Peyer's patch (tissue), 4 donors: ENCODE measurements around the gene SPOCK3. TPM values are rescaled to one million over a fixed set of nuclear protein-coding genes. Genes with fewer than 3 reads are reported as not detected.
"Not testable (repeated sequence)": the region's sequence is repeated elsewhere in the genome, so short reads cannot be mapped to it uniquely, and the experiment has no call there.

Experiments
- DNase-seq, 3 donors: peaks; one replicate each; pipeline ENCODE4 v3.0.0-alpha.2; 2017 to 2019
- H3K27ac ChIP-seq, 4 donors: fragments of 200-600 bp; sonication (generic); one replicate each; pipeline ENCODE4 v1.5.1; 2016 to 2019
- H3K27me3 ChIP-seq, 2 donors: fragments of 200-600 bp; sonication (generic); one replicate each; pipeline ENCODE4 v1.5.1; 2019
- H3K36me3 ChIP-seq, 3 donors: fragments of 200-600 bp; sonication (generic); one replicate each; pipeline ENCODE4 v1.5.1; 2016 to 2019
- H3K4me1 ChIP-seq, 4 donors: fragments of 200-600 bp; sonication (generic); one replicate each; pipeline ENCODE4 v1.5.1; 2016 to 2019
- H3K4me3 ChIP-seq, 4 donors: fragments of 200-600 bp; sonication (generic); 1 replicate in 3 of 4; 2 replicates in 1 of 4; pipeline ENCODE4 v1.5.1; 2016 to 2019; ENCODE audit warnings: mild to moderate bottlenecking in 1 of 4
- H3K9me3 ChIP-seq, 4 donors: fragments of 200-600 bp; sonication (generic); one replicate each; pipeline ENCODE4 v1.5.1; 2016 to 2019; ENCODE audit warnings: mild to moderate bottlenecking in 1 of 4
- POLR2A ChIP-seq, 2 donors: fragments of 450-650 bp; IDR thresholded peaks; one replicate each; pipeline ENCODE4 v1.5.1; 2017; ENCODE audit warnings: antibody characterized with exemption in 2 of 2, mild to moderate bottlenecking in 2 of 2, moderate library complexity in 2 of 2
- total RNA-seq, 4 donors: library from RNA; depleted of rRNA; stranded (reverse); fragments of >200 nt; gene quantifications; one replicate each; pipeline ENCODE4 v1.1.0, GENCODE V29; 2016
- TF ChIP-seq, protein P1 (sequence below), 6 experiments: fragments of 450-650 bp in 4 of 6; fragments of 200-600 bp in 2 of 6; sonication (generic) in 1 of 6; IDR thresholded peaks; one replicate each; pipeline ENCODE4 v1.5.1; 2017 to 2019; ENCODE audit warnings: antibody characterized with exemption in 6 of 6, mild to moderate bottlenecking in 3 of 6, moderate library complexity in 1 of 6

SPOCK3 gene
- total RNA-seq, 4 donors from 2014 or later: 1.7 TPM; not detected in 3

DNA sequence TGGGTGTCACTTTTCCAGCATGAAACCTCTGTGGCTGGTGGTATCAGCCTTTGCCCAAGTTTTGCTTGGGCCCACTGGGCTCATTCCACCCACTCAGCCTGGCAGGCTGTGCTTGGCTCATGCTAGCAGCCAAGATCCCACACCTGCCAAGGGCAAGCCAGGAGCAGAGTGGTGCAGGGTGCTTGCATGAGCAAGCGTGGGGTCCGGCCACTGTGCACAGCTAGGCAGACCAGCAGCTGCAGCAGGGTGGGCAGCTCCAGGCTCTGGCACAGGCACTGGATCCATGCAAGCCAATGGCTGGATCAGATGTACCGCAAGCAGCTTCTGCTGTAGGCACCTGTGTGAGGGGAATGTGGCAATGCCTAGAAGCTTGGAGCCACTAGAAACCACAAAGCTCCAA, 253.9 kb downstream of the SPOCK3 start:
- H3K9me3 ChIP-seq: no peaks in the 10 kb centered on the region
- no peak overlapping the region for H3K4me3 ChIP-seq
- H3K4me1 ChIP-seq: no peaks in the 10 kb centered on the region
- DNase-seq: no peak
- H3K36me3 ChIP-seq: no peaks in the 10 kb centered on the region
- H3K27ac ChIP-seq: no peak overlapping the region
- no peaks in the 10 kb centered on the region for H3K27me3 ChIP-seq
- no peak for TF ChIP-seq POLR2A (IDR thresholded peaks at IDR 0.05)
- TF ChIP-seq, protein P1, sequence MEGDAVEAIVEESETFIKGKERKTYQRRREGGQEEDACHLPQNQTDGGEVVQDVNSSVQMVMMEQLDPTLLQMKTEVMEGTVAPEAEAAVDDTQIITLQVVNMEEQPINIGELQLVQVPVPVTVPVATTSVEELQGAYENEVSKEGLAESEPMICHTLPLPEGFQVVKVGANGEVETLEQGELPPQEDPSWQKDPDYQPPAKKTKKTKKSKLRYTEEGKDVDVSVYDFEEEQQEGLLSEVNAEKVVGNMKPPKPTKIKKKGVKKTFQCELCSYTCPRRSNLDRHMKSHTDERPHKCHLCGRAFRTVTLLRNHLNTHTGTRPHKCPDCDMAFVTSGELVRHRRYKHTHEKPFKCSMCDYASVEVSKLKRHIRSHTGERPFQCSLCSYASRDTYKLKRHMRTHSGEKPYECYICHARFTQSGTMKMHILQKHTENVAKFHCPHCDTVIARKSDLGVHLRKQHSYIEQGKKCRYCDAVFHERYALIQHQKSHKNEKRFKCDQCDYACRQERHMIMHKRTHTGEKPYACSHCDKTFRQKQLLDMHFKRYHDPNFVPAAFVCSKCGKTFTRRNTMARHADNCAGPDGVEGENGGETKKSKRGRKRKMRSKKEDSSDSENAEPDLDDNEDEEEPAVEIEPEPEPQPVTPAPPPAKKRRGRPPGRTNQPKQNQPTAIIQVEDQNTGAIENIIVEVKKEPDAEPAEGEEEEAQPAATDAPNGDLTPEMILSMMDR (IDR thresholded peaks at IDR 0.05): no peak

DNA sequence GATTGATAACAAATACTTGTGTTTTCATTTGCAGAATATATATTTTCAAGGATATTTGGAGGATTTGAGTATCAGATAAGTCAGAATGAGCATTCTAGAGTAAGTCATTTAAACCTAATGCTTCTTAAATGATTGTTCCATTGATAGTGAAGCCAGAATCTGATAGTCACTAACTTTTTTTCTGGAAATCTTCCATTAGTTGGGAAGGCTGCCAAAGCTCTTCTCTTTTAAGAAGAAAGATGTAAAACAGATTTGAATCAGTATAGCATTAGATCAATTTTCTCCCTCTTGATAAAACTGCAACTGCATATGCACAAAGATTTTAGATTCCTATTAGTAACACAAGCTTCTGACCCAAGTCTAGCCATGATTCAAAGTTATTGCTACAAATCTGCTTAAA, 256.7 kb downstream of the SPOCK3 start:
- no peak for TF ChIP-seq POLR2A (IDR thresholded peaks at IDR 0.05)
- TF ChIP-seq, protein P1 (IDR thresholded peaks at IDR 0.05): no peak
- Histone ChIP-seq H3K4me1 (no peaks in the 10 kb centered on the region), H3K27me3 (no peaks in the 10 kb centered on the region), H3K36me3 (no peaks in the 10 kb centered on the region), H3K9me3 (no peaks in the 10 kb centered on the region), H3K27ac (no peak overlapping the region), H3K4me3 (no peak overlapping the region)
- DNase-seq: no peak

DNA sequence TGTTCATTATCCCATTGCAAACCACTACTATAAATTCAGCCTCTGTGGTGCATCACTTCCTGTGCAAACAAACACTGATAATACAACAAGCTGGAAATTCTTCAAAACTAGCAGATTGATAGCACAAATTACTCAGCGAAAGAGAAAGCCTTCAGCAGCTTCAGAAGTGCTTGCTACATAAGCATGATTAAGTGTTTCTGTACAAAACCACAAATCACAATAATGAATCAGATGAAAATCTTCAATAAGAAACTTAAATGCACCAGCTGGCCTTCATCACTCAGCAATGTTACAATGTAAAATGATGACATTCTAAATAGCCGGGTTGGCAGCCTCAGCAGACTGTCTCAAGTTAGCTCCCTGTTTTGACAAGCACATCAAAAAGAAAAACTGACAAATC, 262.2 kb downstream of the SPOCK3 start:
- Histone ChIP-seq H3K36me3 (no peaks in the 10 kb centered on the region), H3K9me3 (no peaks in the 10 kb centered on the region), H3K27ac (no peak overlapping the region), H3K27me3 (no peaks in the 10 kb centered on the region), H3K4me1 (no peaks in the 10 kb centered on the region), H3K4me3 (no peak overlapping the region)
- TF ChIP-seq, protein P1 (IDR thresholded peaks at IDR 0.05): no peak
- TF ChIP-seq POLR2A (IDR thresholded peaks at IDR 0.05): no peak
- no peak for DNase-seq

DNA sequence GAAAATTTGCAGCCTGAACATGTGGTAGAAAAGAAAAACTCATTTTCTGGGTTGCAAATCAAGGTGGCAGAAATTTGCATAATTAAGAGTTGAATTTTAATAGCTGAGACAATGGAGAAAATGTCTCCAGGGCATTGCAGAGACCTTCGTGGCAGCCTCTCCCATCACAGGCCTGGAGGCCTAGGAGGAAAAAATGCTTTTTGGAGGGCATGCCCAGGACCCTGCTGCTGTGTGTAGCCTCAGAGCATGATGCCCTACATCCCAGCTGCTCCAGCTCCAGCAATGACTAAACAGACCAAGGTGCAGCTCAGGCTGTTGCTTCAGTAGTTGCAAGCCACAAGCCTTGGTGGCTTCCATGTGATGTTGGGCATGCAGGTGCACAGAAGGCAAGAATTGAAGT, 266.1 kb downstream of the SPOCK3 start:
- not testable (repeated sequence) for DNase-seq, H3K9me3 ChIP-seq, H3K4me3 ChIP-seq, H3K4me1 ChIP-seq, H3K27me3 ChIP-seq, H3K36me3 ChIP-seq, H3K27ac ChIP-seq

DNA sequence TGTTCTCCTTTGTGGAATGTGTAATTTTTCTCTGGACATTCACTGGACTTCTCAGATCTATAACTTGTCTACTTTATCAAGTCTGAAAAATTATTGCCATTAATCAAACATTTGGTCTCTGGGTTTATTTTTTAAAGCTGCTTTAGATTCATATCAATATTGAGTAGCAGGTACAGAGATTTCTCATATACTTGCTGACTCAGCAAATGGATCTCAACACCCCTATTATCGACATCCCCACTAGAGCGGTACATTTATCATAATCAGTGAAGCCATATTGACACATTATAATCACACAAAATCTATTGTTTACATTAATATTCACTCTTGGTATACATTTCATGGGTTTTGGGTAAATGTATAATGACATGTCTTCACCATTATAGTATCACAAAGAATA, 268.7 kb downstream of the SPOCK3 start:
- no peak for TF ChIP-seq POLR2A (IDR thresholded peaks at IDR 0.05)
- no peaks in the 10 kb centered on the region for H3K27me3 ChIP-seq
- DNase-seq: no peak
- no peak overlapping the region for H3K4me3 ChIP-seq
- H3K9me3 ChIP-seq: no peaks in the 10 kb centered on the region
- no peaks in the 10 kb centered on the region for H3K36me3 ChIP-seq
- no peak overlapping the region for H3K27ac ChIP-seq
- no peaks in the 10 kb centered on the region for H3K4me1 ChIP-seq

DNA sequence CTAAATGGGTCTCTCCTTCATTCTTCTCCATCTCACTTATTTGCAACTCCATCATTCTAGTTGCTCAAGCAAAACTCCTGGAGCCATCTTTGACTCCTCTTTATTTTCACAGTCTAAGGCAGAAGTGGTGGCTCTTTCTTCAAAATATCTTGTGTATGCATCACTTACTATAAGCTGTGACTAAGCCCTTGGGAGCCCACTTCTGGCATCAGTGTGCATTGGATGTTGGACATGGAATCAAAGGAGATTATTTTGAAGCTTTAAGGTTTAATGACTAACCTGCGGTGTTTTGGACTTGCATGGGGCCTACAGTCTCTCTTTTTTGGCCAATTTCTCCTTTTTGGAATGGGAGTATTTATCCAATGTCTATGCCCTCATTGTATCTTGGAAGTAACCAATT, 276.8 kb downstream of the SPOCK3 start:
- H3K27me3 ChIP-seq: no peaks in the 10 kb centered on the region
- no peaks in the 10 kb centered on the region for H3K36me3 ChIP-seq
- TF ChIP-seq POLR2A (IDR thresholded peaks at IDR 0.05): no peak
- TF ChIP-seq, protein P1 (IDR thresholded peaks at IDR 0.05): no peak
- no peak overlapping the region for H3K4me3 ChIP-seq
- DNase-seq: no peak
- H3K27ac ChIP-seq: no peak overlapping the region
- no peaks in the 10 kb centered on the region for H3K9me3 ChIP-seq
- no peaks in the 10 kb centered on the region for H3K4me1 ChIP-seq

DNA sequence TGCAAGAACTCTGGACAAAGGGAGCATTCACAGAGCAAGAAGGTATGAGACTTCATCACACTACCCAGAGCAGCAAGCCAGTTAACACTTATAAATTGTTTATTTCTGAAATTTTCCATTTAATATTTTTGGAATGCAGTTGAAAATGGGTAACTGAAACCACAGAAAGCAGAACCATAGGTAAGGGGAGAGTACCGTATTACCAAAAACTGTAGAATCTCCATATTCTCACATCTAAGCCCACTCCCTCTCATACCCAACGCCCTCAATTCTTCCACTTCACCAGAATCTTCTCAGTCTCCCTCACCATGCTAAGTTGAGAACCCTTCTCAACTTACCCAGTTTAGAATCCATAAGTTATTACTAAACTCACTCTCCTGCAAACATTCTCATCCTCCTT, 277.8 kb downstream of the SPOCK3 start:
- TF ChIP-seq, protein P1 (IDR thresholded peaks at IDR 0.05): no peak
- no peak for TF ChIP-seq POLR2A (IDR thresholded peaks at IDR 0.05)
- no peaks in the 10 kb centered on the region for H3K9me3 ChIP-seq
- no peak for DNase-seq

More for the DNA sequence above, 277.8 kb downstream of the SPOCK3 start:
- no peaks in the 10 kb centered on the region for H3K4me1 ChIP-seq
- H3K27ac ChIP-seq: no peak overlapping the region
- no peaks in the 10 kb centered on the region for H3K36me3 ChIP-seq
- no peaks in the 10 kb centered on the region for H3K27me3 ChIP-seq
- no peak overlapping the region for H3K4me3 ChIP-seq
